ENCODE measurements around the gene FAM149B1. TPM values are rescaled to one million over a fixed set of nuclear protein-coding genes. Genes with fewer than 3 reads are reported as not detected.

The FAM149B1 gene
- total RNA-seq, 1 experiment from 2014 or later, result 17.5 TPM

DNA sequence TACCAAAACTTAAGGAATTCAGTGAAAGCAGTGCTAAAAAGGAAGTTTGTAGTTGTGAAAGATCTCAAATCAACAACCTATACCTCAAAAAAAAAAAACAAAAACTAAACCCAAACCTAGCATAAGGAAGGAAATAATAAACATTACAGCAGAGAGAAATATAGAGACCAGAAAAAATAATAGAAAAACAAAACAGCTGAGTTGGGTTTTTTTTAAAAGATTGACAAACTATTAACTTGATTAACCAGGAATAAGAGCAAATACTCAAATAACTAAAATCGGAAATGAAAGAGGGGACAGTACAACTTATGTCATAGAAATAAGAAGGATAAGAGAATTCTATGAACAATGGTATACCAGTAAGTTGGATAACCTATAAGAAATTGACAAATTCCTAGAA lies 6.8 kb upstream of the FAM149B1 start:
- CTCF ChIA-PET, result interaction anchor here (0.9 kb wide), 1 partner anchor 64 kb away, joined by 3 read pairs; the partner anchor contains the start of gene P4HA1
- H3K4me3 ChIP-seq (replicated peaks in 1 of 2; ENCODE audit: low read depth in 1 of 2, low read length in 2 of 2), result no peak overlapping the region
- no peak overlapping the region for H3K27ac ChIP-seq (ENCODE audit: low read depth, low read length)
- no peak overlapping the region for H2AFZ ChIP-seq (ENCODE audit: low read depth, low read length, poor library complexity, severe bottlenecking)
- H3K9me3 ChIP-seq (ENCODE audit: control insufficient read depth in 1 of 2, insufficient read depth in 1 of 2, low read depth in 1 of 2, low read length in 2 of 2), result no peaks in the 10 kb centered on the region
- POLR2A ChIA-PET, result no interaction called here
- RAD21 ChIA-PET (ENCODE audit: low non-redundant PET in 1 of 2, low total read pairs in 2 of 2, uncharacterized antibody in 2 of 2, unreplicated experiment in 2 of 2), result no interaction called here
- DNase-seq (ENCODE audit: low read depth, low spot score) (no peak), ATAC-seq (no peak)
- TF ChIP-seq RAD21 (IDR thresholded peaks at IDR 0.05; ENCODE audit: low read depth) (no peak), SRF (IDR thresholded peaks at IDR 0.05; ENCODE audit: low read depth) (no peak)
- TF ChIP-seq, protein P1, sequence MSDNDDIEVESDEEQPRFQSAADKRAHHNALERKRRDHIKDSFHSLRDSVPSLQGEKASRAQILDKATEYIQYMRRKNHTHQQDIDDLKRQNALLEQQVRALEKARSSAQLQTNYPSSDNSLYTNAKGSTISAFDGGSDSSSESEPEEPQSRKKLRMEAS (IDR thresholded peaks at IDR 0.05), result no peak
- TF ChIP-seq, protein P2, sequence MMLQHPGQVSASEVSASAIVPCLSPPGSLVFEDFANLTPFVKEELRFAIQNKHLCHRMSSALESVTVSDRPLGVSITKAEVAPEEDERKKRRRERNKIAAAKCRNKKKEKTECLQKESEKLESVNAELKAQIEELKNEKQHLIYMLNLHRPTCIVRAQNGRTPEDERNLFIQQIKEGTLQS (IDR thresholded peaks at IDR 0.05), result no peak
- TF ChIP-seq, protein P3, sequence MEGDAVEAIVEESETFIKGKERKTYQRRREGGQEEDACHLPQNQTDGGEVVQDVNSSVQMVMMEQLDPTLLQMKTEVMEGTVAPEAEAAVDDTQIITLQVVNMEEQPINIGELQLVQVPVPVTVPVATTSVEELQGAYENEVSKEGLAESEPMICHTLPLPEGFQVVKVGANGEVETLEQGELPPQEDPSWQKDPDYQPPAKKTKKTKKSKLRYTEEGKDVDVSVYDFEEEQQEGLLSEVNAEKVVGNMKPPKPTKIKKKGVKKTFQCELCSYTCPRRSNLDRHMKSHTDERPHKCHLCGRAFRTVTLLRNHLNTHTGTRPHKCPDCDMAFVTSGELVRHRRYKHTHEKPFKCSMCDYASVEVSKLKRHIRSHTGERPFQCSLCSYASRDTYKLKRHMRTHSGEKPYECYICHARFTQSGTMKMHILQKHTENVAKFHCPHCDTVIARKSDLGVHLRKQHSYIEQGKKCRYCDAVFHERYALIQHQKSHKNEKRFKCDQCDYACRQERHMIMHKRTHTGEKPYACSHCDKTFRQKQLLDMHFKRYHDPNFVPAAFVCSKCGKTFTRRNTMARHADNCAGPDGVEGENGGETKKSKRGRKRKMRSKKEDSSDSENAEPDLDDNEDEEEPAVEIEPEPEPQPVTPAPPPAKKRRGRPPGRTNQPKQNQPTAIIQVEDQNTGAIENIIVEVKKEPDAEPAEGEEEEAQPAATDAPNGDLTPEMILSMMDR (IDR thresholded peaks at IDR 0.05 in 2 of 3, conservative IDR thresholded peaks at IDR 0.05 in 1 of 3; ENCODE audit: borderline replicate concordance in 1 of 3, insufficient read depth in 1 of 3, low read depth in 2 of 3, low read length in 2 of 3), result no peak
- no peaks in the 10 kb centered on the region for H3K4me1 ChIP-seq (ENCODE audit: control insufficient read depth in 1 of 2, insufficient read depth in 2 of 2, low read length in 2 of 2)
- H4K20me1 ChIP-seq (ENCODE audit: insufficient read depth), result no peaks in the 10 kb centered on the region
- no peaks in the 10 kb centered on the region for H3K9me2 ChIP-seq (ENCODE audit: insufficient read depth)
- intact Hi-C loops (cut with micrococcal nuclease), result loop anchor here (10.0 kb wide), 1 partner anchor 796 kb away; no protein-coding TSS in a partner anchor
- peaks cover 11 to 23% of the 10 kb centered on the region in 2 experiments for H3K36me3 ChIP-seq (ENCODE audit: control insufficient read depth in 1 of 2, insufficient read depth in 2 of 2, low read length in 2 of 2)
- BruUV-seq (replicated peaks), result no TSS peak
- H3K27me3 ChIP-seq (ENCODE audit: insufficient read depth, low read length), result no peaks in the 10 kb centered on the region
- no peak overlapping the region for H3K4me2 ChIP-seq (ENCODE audit: low read length)
- no peak overlapping the region for H3K9ac ChIP-seq (ENCODE audit: low read length)
- peaks cover 63% of the 10 kb centered on the region for H3K79me2 ChIP-seq (ENCODE audit: insufficient read depth, low read length)

GRCh38 chr10:73161662-73162061 lies 6.3 kb upstream of the FAM149B1 start:
- H3K9ac ChIP-seq (ENCODE audit: low read length), result no peak overlapping the region
- H3K4me1 ChIP-seq (ENCODE audit: control insufficient read depth in 1 of 2, insufficient read depth in 2 of 2, low read length in 2 of 2), result no peaks in the 10 kb centered on the region
- H3K9me3 ChIP-seq (ENCODE audit: control insufficient read depth in 1 of 2, insufficient read depth in 1 of 2, low read depth in 1 of 2, low read length in 2 of 2), result no peaks in the 10 kb centered on the region
- no peak overlapping the region for H3K4me3 ChIP-seq (replicated peaks in 1 of 2; ENCODE audit: low read depth in 1 of 2, low read length in 2 of 2)
- peaks cover 9 to 18% of the 10 kb centered on the region in 2 experiments; a peak in 3 of 4 replicates for H3K36me3 ChIP-seq (ENCODE audit: control insufficient read depth in 1 of 2, insufficient read depth in 2 of 2, low read length in 2 of 2)
- DNase-seq (ENCODE audit: low read depth, low spot score), result no peak
- TF ChIP-seq JUND (IDR thresholded peaks at IDR 0.05) (no peak), ZFX (IDR thresholded peaks at IDR 0.05) (no peak), CBX3 (IDR thresholded peaks at IDR 0.05; ENCODE audit: low read depth) (no peak), RAD21 (IDR thresholded peaks at IDR 0.05; ENCODE audit: low read depth) (no peak), SIN3A (IDR thresholded peaks at IDR 0.05; ENCODE audit: low read depth) (no peak), ELF1 (IDR thresholded peaks at IDR 0.05; ENCODE audit: borderline replicate concordance, low read depth) (no peak), REST (IDR thresholded peaks at IDR 0.05; ENCODE audit: low read depth) (no peak)
- TF ChIP-seq, protein P2 (IDR thresholded peaks at IDR 0.05), result no peak
- no TSS peak for BruUV-seq (replicated peaks)
- H3K4me2 ChIP-seq (ENCODE audit: low read length), result no peak overlapping the region
- no peak for ATAC-seq
- peaks cover 67% of the 10 kb centered on the region for H3K79me2 ChIP-seq (ENCODE audit: insufficient read depth, low read length)
- no peaks in the 10 kb centered on the region for H4K20me1 ChIP-seq (ENCODE audit: insufficient read depth)
- RAD21 ChIA-PET (ENCODE audit: low non-redundant PET in 1 of 2, low total read pairs in 2 of 2, uncharacterized antibody in 2 of 2, unreplicated experiment in 2 of 2), result no interaction called here
- no peak overlapping the region for H3K27ac ChIP-seq (ENCODE audit: low read depth, low read length)
- no peaks in the 10 kb centered on the region for H3K27me3 ChIP-seq (ENCODE audit: insufficient read depth, low read length)
- H2AFZ ChIP-seq (ENCODE audit: low read depth, low read length, poor library complexity, severe bottlenecking), result no peak overlapping the region
- POLR2A ChIA-PET, result no interaction called here
- CTCF ChIA-PET, result interaction anchor here (0.9 kb wide), 1 partner anchor 65 kb away, joined by 3 read pairs; the partner anchor contains the start of gene P4HA1
- intact Hi-C loops (cut with micrococcal nuclease), result loop anchor here (10.0 kb wide), 1 partner anchor 797 kb away; no protein-coding TSS in a partner anchor
- H3K9me2 ChIP-seq (ENCODE audit: insufficient read depth), result no peaks in the 10 kb centered on the region

Data from HCT116 (cell line).